A549 (cell line): ENCODE results near the gene STRBP.

ENCODE experiments used
- BHLHE40 ChIP-seq: IDR thresholded peaks from 2 replicates; pipeline ENCODE4 v1.6.1; 2012; ENCODE audit warnings: low read depth, low read length, inconsistent platforms
- EHF ChIP-seq: fragments of 250-450 bp; sonication (Bioruptor Pico); IDR thresholded peaks from 2 replicates; pipeline ENCODE4 v1.5.0; 2020; ENCODE audit warnings: mild to moderate bottlenecking
- ESRRA ChIP-seq: fragments of 150-350 bp; IDR thresholded peaks from 2 replicates; pipeline ENCODE4 v1.6.1; 2014; ENCODE audit warnings: mild to moderate bottlenecking, low read length, borderline replicate concordance
- JUNB ChIP-seq: fragments of >200 bp; sonication (Bioruptor Twin); formaldehyde crosslinking; IDR thresholded peaks from 2 replicates; pipeline ENCODE4 v1.6.1; 2016
- POLR2A ChIP-seq: IDR thresholded peaks from 2 replicates; pipeline ENCODE4 v1.6.1; 2012; ENCODE audit warnings: mild to moderate bottlenecking, low read length
- RAD21 ChIP-seq, 2 experiments: fragments of >200 bp in 1 of 2; sonication (Bioruptor Twin) in 1 of 2; formaldehyde crosslinking in 1 of 2; IDR thresholded peaks in 1 of 2; conservative IDR thresholded peaks in 1 of 2; 2 replicates in 1 of 2; 3 replicates in 1 of 2; pipeline ENCODE4 v1.6.1; 2012 to 2018; ENCODE audit warnings: inconsistent platforms in 1 of 2
- SMC3 ChIP-seq: fragments of >200 bp; sonication (Bioruptor Twin); formaldehyde crosslinking; IDR thresholded peaks from 3 replicates; pipeline ENCODE4 v1.6.1; 2018; ENCODE audit warnings: inconsistent platforms
- TF ChIP-seq, protein P1 (sequence below): fragments of >200 bp; sonication (Bioruptor Twin); formaldehyde crosslinking; IDR thresholded peaks from 3 replicates; pipeline ENCODE4 v1.5.1; 2016
- TF ChIP-seq, protein P2 (sequence below): IDR thresholded peaks from 2 replicates; pipeline ENCODE4 v1.6.1; 2012; ENCODE audit warnings: low read depth, borderline replicate concordance
- TF ChIP-seq, protein P3 (sequence below): fragments of >200 bp; sonication (Bioruptor Twin); formaldehyde crosslinking; IDR thresholded peaks from 3 replicates; pipeline ENCODE4 v1.6.1; 2016

DNA sequence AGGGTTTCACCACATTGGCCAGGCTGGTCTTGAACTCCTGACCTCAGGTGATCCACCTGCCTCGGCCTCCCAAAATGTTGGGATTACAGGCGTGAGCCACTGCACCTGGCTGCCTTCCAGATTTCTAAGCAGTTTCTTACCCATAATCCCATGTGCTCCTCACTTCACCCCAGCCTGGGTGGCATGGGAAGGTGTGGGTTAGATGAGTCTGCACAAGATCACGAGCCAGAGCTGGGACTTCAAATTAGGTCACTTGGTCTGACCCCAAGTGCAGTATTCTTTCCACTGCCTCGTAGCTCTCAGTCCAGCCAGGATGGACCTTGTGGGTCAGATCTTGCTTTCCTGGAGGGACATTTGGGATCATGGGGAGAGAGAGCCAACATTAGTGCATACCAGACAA, 37.5 kb upstream of the STRBP start:
- TF ChIP-seq POLR2A (no peak), BHLHE40 (no peak), JUNB (no peak), RAD21 (conservative IDR thresholded peaks at IDR 0.05 in 1 of 2, IDR thresholded peaks at IDR 0.05 in 1 of 2) (no peak), SMC3 (no peak), EHF (no peak), ESRRA (no peak)
- TF ChIP-seq, protein P1, sequence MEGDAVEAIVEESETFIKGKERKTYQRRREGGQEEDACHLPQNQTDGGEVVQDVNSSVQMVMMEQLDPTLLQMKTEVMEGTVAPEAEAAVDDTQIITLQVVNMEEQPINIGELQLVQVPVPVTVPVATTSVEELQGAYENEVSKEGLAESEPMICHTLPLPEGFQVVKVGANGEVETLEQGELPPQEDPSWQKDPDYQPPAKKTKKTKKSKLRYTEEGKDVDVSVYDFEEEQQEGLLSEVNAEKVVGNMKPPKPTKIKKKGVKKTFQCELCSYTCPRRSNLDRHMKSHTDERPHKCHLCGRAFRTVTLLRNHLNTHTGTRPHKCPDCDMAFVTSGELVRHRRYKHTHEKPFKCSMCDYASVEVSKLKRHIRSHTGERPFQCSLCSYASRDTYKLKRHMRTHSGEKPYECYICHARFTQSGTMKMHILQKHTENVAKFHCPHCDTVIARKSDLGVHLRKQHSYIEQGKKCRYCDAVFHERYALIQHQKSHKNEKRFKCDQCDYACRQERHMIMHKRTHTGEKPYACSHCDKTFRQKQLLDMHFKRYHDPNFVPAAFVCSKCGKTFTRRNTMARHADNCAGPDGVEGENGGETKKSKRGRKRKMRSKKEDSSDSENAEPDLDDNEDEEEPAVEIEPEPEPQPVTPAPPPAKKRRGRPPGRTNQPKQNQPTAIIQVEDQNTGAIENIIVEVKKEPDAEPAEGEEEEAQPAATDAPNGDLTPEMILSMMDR: no peak
- TF ChIP-seq, protein P2, sequence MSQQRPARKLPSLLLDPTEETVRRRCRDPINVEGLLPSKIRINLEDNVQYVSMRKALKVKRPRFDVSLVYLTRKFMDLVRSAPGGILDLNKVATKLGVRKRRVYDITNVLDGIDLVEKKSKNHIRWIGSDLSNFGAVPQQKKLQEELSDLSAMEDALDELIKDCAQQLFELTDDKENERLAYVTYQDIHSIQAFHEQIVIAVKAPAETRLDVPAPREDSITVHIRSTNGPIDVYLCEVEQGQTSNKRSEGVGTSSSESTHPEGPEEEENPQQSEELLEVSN: no peak
- TF ChIP-seq, protein P3, sequence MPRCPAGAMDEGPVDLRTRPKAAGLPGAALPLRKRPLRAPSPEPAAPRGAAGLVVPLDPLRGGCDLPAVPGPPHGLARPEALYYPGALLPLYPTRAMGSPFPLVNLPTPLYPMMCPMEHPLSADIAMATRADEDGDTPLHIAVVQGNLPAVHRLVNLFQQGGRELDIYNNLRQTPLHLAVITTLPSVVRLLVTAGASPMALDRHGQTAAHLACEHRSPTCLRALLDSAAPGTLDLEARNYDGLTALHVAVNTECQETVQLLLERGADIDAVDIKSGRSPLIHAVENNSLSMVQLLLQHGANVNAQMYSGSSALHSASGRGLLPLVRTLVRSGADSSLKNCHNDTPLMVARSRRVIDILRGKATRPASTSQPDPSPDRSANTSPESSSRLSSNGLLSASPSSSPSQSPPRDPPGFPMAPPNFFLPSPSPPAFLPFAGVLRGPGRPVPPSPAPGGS: no peak
